IMR-90 (cell line): Measurements from ENCODE around the gene DUSP16. TPM values are rescaled to one million over a fixed set of nuclear protein-coding genes. Genes with fewer than 3 reads are reported as not detected.

ENCODE experiments used
- ATAC-seq: fragments of 200-7000 bp; cut with Tn5 transposase; 2 replicates; pipeline ENCODE4 v1.9.1; 2020; ENCODE audit warnings: low read depth, mild to moderate bottlenecking, moderate library complexity
- BruUV-seq: library from RNA; stranded (reverse); fragments of 400-500 nt; replicated peaks from 2 replicates; lab custom pipeline; 2021; lab: Mats Ljungman, UMichigan
- CTCF ChIA-PET: fragments of 300-600 bp; formaldehyde crosslinking; extraction: SDS; loops from one replicate; lab custom pipeline; 2021; ENCODE audit warnings: antibody characterized with exemption; lab: Yijun Ruan, JAX
- POLR2A ChIA-PET: fragments of 300-600 bp; sonication (Branson Sonifier 250); formaldehyde crosslinking; loops from one replicate; lab custom pipeline; 2022; ENCODE audit warnings: antibody characterized with exemption; ENCODE audit not compliant: unreplicated experiment; lab: Charles Lee
- DNase-seq: peaks from one replicate; pipeline ENCODE4 v3.0.0; 2013
- H2AFZ ChIP-seq: replicated peaks from 2 replicates; pipeline ENCODE3; 2013; ENCODE audit warnings: low read length, mild to moderate bottlenecking; ENCODE audit not compliant: poor library complexity
- H2AK5ac ChIP-seq: 2 replicates; pipeline ENCODE4 v1.6.1; 2013; ENCODE audit warnings: low read depth, low read length, inconsistent platforms
- H2AK9ac ChIP-seq: replicated peaks from 2 replicates; pipeline ENCODE3; 2013; ENCODE audit warnings: mild to moderate bottlenecking, low read depth, low read length, moderate library complexity; ENCODE audit not compliant: poor library complexity
- H2BK120ac ChIP-seq: 2 replicates; pipeline ENCODE4 v1.6.1; 2013; ENCODE audit warnings: low read depth, low read length, inconsistent platforms
- H2BK15ac ChIP-seq: 3 replicates; pipeline ENCODE4 v1.6.1; 2013; ENCODE audit warnings: low read depth, low read length, inconsistent platforms
- H2BK20ac ChIP-seq: 2 replicates; pipeline ENCODE4 v1.6.1; 2013; ENCODE audit warnings: low read depth, mild to moderate bottlenecking, inconsistent platforms, low read length, moderate library complexity
- H2BK5ac ChIP-seq: 2 replicates; pipeline ENCODE4 v1.6.1; 2013; ENCODE audit warnings: mild to moderate bottlenecking, low read depth, low read length, inconsistent platforms; ENCODE audit not compliant: poor library complexity, severe bottlenecking
- H3K14ac ChIP-seq: replicated peaks from 2 replicates; pipeline ENCODE4 v1.6.1; 2013; ENCODE audit warnings: low read depth, low read length, inconsistent platforms
- H3K18ac ChIP-seq: 2 replicates; pipeline ENCODE4 v1.6.1; 2013; ENCODE audit warnings: low read depth, low read length, control low read depth
- H3K23ac ChIP-seq: 2 replicates; pipeline ENCODE4 v1.6.1; 2013; ENCODE audit warnings: low read depth, low read length, inconsistent platforms
- H3K27ac ChIP-seq: 2 replicates; pipeline ENCODE4 v1.5.1; 2013; ENCODE audit warnings: mild to moderate bottlenecking, control low read depth, low read length; ENCODE audit not compliant: insufficient read depth
- H3K27me3 ChIP-seq: 2 replicates; pipeline ENCODE4 v1.6.1; 2013; ENCODE audit warnings: low read length; ENCODE audit not compliant: control insufficient read depth, insufficient read depth
- H3K36me3 ChIP-seq: 2 replicates; pipeline ENCODE4 v1.6.1; 2013; ENCODE audit warnings: low read length, mixed read lengths; ENCODE audit not compliant: control insufficient read depth, insufficient read depth
- H3K4ac ChIP-seq: 2 replicates; pipeline ENCODE4 v1.6.1; 2013; ENCODE audit warnings: low read depth, low read length, inconsistent platforms
- H3K4me1 ChIP-seq: 2 replicates; pipeline ENCODE4 v1.6.1; 2013; ENCODE audit warnings: low read length, mixed read lengths; ENCODE audit not compliant: control insufficient read depth, insufficient read depth
- H3K4me2 ChIP-seq: 2 replicates; pipeline ENCODE4 v1.6.1; 2013; ENCODE audit warnings: low read depth, mild to moderate bottlenecking, control low read depth, low read length, moderate library complexity
- H3K4me3 ChIP-seq: 2 replicates; pipeline ENCODE4 v1.5.1; 2013; ENCODE audit warnings: low read depth, mild to moderate bottlenecking, control low read depth, low read length, moderate library complexity; ENCODE audit not compliant: insufficient read depth
- H3K56ac ChIP-seq: 2 replicates; pipeline ENCODE4 v1.6.1; 2013; ENCODE audit warnings: low read length, inconsistent platforms; ENCODE audit not compliant: insufficient read depth; ENCODE audit errors: extremely low read depth
- H3K79me1 ChIP-seq, 2 experiments: 2 replicates each; pipeline ENCODE4 v1.6.1; 2013; ENCODE audit warnings: low read length in 2 of 2, inconsistent platforms in 1 of 2, low read depth in 1 of 2
- H3K9ac ChIP-seq: 2 replicates; pipeline ENCODE4 v1.6.1; 2013; ENCODE audit warnings: low read depth, low read length, control low read depth
- H3K9me1 ChIP-seq: 2 replicates; pipeline ENCODE4 v1.6.1; 2013; ENCODE audit warnings: low read length, inconsistent platforms; ENCODE audit not compliant: insufficient read depth
- H3K9me3 ChIP-seq: 2 replicates; pipeline ENCODE4 v1.6.1; 2013; ENCODE audit warnings: low read length; ENCODE audit not compliant: control insufficient read depth, insufficient read depth
- H4K20me1 ChIP-seq: 2 replicates; pipeline ENCODE4 v1.6.1; 2013; ENCODE audit warnings: low read length, inconsistent platforms; ENCODE audit not compliant: insufficient read depth
- H4K5ac ChIP-seq: 2 replicates; pipeline ENCODE4 v1.6.1; 2013; ENCODE audit warnings: mild to moderate bottlenecking, low read depth, low read length, control low read depth
- H4K8ac ChIP-seq, 2 experiments: 2 replicates each; pipeline ENCODE4 v1.6.1; 2013; ENCODE audit warnings: low read depth in 2 of 2, low read length in 2 of 2, control low read depth in 1 of 2, inconsistent platforms in 1 of 2
- H4K91ac ChIP-seq: 2 replicates; pipeline ENCODE4 v1.6.1; 2013; ENCODE audit warnings: low read depth, low read length, inconsistent platforms; ENCODE audit not compliant: insufficient read depth
- BHLHE40 ChIP-seq: fragments of 150-350 bp; IDR thresholded peaks from 2 replicates; pipeline ENCODE4 v1.6.1; 2016; ENCODE audit warnings: mild to moderate bottlenecking, low read depth, low read length
- CEBPB ChIP-seq: IDR thresholded peaks from 2 replicates; pipeline ENCODE4 v1.6.1; 2012; ENCODE audit warnings: low read depth, low read length, improper control_type of control experiment
- CHD1 ChIP-seq: IDR thresholded peaks from 2 replicates; pipeline ENCODE4 v1.6.1; 2012; ENCODE audit warnings: low read depth, low read length, improper control_type of control experiment
- MAZ ChIP-seq: IDR thresholded peaks from 2 replicates; pipeline ENCODE4 v1.6.1; 2012; ENCODE audit warnings: low read depth, mild to moderate bottlenecking, low read length, improper control_type of control experiment, moderate library complexity, borderline replicate concordance
- NFE2L2 ChIP-seq: fragments of 150-350 bp; IDR thresholded peaks from 2 replicates; pipeline ENCODE4 v1.6.1; 2016; ENCODE audit warnings: low read depth, mild to moderate bottlenecking, low read length
- RCOR1 ChIP-seq: IDR thresholded peaks from 2 replicates; pipeline ENCODE4 v1.6.1; 2012; ENCODE audit warnings: mild to moderate bottlenecking, low read length, improper control_type of control experiment; ENCODE audit not compliant: insufficient replicate concordance
- SMC3 ChIP-seq: fragments of 150-350 bp; IDR thresholded peaks from 2 replicates; pipeline ENCODE4 v1.6.1; 2016; ENCODE audit warnings: low read depth, mild to moderate bottlenecking, antibody characterized with exemption, low read length, moderate library complexity
- WGBS, 2 experiments: methylation state at CpG; one replicate each; pipeline versions ENCODE4 v1.1.5 to v1.1.7; 2013; ENCODE audit warnings: missing lambda C conversion rate in 2 of 2; ENCODE audit not compliant: insufficient read length in 1 of 2; ENCODE audit errors: extremely low coverage in 2 of 2; 5-methylcytosine and 5-hydroxymethylcytosine counted together
- dilution Hi-C: fragments of 300-500 bp; cut with HindIII; formaldehyde crosslinking; loops from one replicate; pipeline ENCODE4 v1.14.3; 2018; ENCODE audit warnings: low sequenced_read_pairs; ENCODE audit not compliant: unreplicated experiment
- in situ Hi-C: fragments of 300-500 bp; cut with MboI; formaldehyde crosslinking; loops from 3 replicates; pipeline ENCODE4 v1.14.3; 2019; ENCODE audit warnings: low sequenced_read_pairs, inconsistent platforms, mixed read lengths
- intact Hi-C: fragments of 100-400 bp; cut with micrococcal nuclease; formaldehyde crosslinking; loops from 2 replicates; pipeline ENCODE4 v1.10.0; 2022
- polyA plus RNA-seq, 3 experiments: library from polyadenylated mRNA; depleted of rRNA; stranded (reverse); fragments of >200 nt; gene quantifications; 2 replicates each; pipeline ENCODE4 v1.2.3, GENCODE V29; 2012; ENCODE audit warnings: low replicate concordance in 1 of 3
- total RNA-seq: library from RNA; depleted of rRNA; stranded (reverse); fragments of >200 nt; gene quantifications from 2 replicates; pipeline ENCODE4 v1.2.3, GENCODE V29; 2012
- TF ChIP-seq, protein P1 (sequence below): fragments of 150-350 bp; IDR thresholded peaks from 2 replicates; pipeline ENCODE4 v1.6.1; 2016; ENCODE audit warnings: low read depth, mild to moderate bottlenecking, low read length, moderate library complexity, borderline replicate concordance

The DUSP16 gene
- total and polyA plus RNA-seq, 2 of the 4 experiments (the other 2 are of a cell fraction): 4.7 to 10.0 TPM

DNA sequence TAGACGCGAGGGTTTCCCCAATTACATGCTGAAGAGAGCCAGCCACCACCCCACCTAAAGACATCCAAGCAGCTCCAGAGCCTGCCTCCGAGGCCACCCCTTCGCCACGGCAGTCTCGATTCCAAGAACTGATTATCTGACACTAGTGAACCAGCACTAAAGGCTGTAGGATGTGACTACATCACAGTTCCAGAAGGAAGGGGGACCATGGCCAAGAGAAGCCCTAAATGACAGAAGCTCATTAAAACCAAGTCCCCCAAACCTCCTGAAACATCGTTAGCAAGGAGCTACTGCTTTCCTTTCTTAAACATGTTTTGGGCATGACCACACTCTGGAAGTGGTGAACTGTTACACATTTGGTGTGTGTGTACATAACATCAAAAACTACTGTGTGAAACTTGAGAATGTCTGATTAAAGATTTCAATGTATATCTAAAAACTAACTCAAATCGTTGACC, 88.2 kb downstream of the DUSP16 start:
- no peak overlapping the region for H3K18ac ChIP-seq
- CTCF ChIA-PET: no interaction called here
- no peak overlapping the region for H3K14ac ChIP-seq
- no peak overlapping the region for H4K91ac ChIP-seq
- H4K5ac ChIP-seq: no peak overlapping the region
- no peaks in the 10 kb centered on the region for H3K27me3 ChIP-seq
- ATAC-seq (no peak), DNase-seq (no peak)
- no CpG with 5 or more reads among the region's 8 CpGs for WGBS, 2 experiments
- no peak overlapping the region for H2BK20ac ChIP-seq
- no peak overlapping the region for H3K23ac ChIP-seq
- POLR2A ChIA-PET: no interaction called here
- no peak overlapping the region for H3K9ac ChIP-seq
- H3K9me3 ChIP-seq: no peaks in the 10 kb centered on the region
- H2BK15ac ChIP-seq: no peak overlapping the region
- no TSS peak for BruUV-seq
- no peaks in the 10 kb centered on the region; the same call in 1 of the 2 replicates for H4K20me1 ChIP-seq
- H2BK120ac ChIP-seq: no peak overlapping the region
- H2AFZ ChIP-seq: no peak overlapping the region
- peaks cover 17% of the 10 kb centered on the region for H3K36me3 ChIP-seq
- no peak for TF ChIP-seq CHD1
- TF ChIP-seq, protein P1, sequence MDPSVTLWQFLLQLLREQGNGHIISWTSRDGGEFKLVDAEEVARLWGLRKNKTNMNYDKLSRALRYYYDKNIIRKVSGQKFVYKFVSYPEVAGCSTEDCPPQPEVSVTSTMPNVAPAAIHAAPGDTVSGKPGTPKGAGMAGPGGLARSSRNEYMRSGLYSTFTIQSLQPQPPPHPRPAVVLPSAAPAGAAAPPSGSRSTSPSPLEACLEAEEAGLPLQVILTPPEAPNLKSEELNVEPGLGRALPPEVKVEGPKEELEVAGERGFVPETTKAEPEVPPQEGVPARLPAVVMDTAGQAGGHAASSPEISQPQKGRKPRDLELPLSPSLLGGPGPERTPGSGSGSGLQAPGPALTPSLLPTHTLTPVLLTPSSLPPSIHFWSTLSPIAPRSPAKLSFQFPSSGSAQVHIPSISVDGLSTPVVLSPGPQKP: no peak
- no peak for TF ChIP-seq MAZ
- TF ChIP-seq BHLHE40: no peak
- TF ChIP-seq NFE2L2: no peak
- no peak for TF ChIP-seq CEBPB
- TF ChIP-seq RCOR1: no peak
- TF ChIP-seq SMC3: no peak
- peaks cover 3% of the 10 kb centered on the region; the same call in 1 of the 2 replicates for H3K9me1 ChIP-seq
- peaks cover 4 to 16% of the 10 kb centered on the region in 2 experiments; a peak in 2 of 4 replicates for H3K79me1 ChIP-seq
- dilution Hi-C loops (no loop called here), in situ Hi-C loops (no loop called here), intact Hi-C loops (no loop called here)
- H3K4me2 ChIP-seq: no peak overlapping the region
- H2AK9ac ChIP-seq: no peak overlapping the region
- H3K4me1 ChIP-seq: no peaks in the 10 kb centered on the region
- no peak overlapping the region for H3K27ac ChIP-seq
- no peak overlapping the region for H3K56ac ChIP-seq
- no peak overlapping the region for H2AK5ac ChIP-seq
- no peak overlapping the region for H4K8ac ChIP-seq
- no peak overlapping the region for H3K4me3 ChIP-seq
- H2BK5ac ChIP-seq: no peak overlapping the region
- no peak overlapping the region for H3K4ac ChIP-seq
